Measurements from ENCODE around the gene COA1.
"Not testable (repeated sequence)": the region's sequence is repeated elsewhere in the genome, so short reads cannot be mapped to it uniquely, and the experiment has no call there.

The COA1 gene, protein sequence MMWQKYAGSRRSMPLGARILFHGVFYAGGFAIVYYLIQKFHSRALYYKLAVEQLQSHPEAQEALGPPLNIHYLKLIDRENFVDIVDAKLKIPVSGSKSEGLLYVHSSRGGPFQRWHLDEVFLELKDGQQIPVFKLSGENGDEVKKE

GRCh38 chr7:43729214-43729923 is at the start of gene COA1:
Gene COA1, minus strand, starts transcription at chr7:43729523. Its CDS starts 80,909 bp downstream, at chr7:43648614.
- DNase-seq = peak; percentile 72 to 87

DNA sequence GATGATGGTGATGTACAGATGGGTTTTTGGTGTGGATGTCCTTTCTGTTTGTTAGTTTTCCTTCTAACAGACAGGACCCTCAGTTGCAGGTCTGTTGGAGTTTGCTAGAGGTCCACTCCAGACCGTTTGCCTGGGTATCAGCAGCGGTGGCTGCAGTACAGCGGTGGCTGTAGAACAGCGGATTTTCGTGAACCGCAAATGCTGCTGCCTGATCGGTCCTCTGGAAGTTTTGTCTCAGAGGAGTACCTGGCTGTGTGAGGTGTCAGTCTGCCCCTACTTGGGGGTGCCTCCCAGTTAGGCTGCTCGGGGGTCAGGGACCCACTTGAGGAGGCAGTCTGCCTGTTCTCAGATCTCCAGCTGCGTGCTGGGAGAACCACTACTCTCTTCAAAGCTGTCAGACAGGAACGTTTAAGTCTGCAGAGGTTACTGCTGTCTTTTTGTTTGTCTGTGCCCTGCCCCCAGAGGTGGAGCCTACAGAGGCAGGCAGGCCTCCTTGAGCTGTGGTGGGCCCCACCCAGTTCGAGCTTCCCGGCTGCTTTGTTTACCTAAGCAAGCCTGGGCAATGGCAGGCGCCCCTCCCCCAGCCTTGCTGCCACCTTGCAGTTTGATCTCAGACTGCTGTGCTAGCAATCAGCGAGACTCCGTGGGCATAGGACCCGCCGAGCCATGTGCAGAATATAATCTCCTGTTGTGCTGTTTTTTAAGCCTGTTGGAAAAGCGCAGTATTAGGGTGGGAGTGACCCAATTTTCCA is 49.1 kb upstream of the COA1 start:
- DNase-seq = not testable (repeated sequence)

DNA sequence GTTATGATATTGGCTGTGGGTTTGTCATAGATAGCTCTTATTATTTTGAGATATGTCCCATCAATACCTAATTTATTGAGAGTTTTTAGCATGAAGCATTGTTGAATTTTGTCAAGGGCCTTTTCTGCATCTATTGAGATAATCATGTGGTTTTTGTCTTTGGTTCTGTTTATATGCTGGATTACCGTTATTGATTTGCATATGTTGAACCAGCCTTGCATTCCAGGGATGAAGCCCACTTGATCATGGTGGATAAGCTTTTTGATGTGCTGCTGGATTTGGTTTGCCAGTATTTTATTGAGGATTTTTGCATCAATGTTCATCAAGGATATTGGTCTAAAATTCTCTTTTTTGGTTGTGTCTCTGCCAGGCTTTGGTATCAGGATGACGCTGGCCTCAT is 45.9 kb upstream of the COA1 start:
- not testable (repeated sequence) for DNase-seq

GRCh38 chr7:43773268-43773667 is 43.9 kb upstream of the COA1 start:
- not testable (repeated sequence) for DNase-seq

- no peak for DNase-seq
Observed at GRCh38 chr7:43771573-43771972, 42.2 kb upstream of the COA1 start.

GRCh38 chr7:43771128-43771527 is 41.8 kb upstream of the COA1 start:
- no peak for DNase-seq

GRCh38 chr7:43769791-43770465 is 40.6 kb upstream of the COA1 start:
- DNase-seq = no peak

DNA sequence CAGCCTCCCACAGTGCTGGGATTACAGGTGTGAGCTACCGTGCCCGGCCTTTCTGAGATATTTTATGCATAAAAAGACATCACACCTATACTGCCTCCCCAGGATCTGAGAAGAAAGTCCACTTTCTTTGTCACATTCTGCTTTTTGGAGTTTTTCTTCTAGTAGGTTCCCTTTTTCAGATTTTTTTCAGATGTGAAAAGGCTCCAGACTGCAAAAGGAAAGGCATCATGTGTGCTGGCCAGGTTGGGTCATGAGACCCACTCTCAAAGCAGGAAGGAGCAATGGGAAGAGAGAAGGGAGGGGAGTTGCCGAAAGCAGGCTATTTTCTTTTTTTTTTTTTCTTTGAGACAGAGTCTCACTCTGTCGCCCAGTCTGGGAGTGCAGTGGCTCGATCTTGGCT is 40.0 kb upstream of the COA1 start:
- no peak for DNase-seq

GRCh38 chr7:43768887-43769272 is 39.6 kb upstream of the COA1 start:
- DNase-seq = no peak

DNA sequence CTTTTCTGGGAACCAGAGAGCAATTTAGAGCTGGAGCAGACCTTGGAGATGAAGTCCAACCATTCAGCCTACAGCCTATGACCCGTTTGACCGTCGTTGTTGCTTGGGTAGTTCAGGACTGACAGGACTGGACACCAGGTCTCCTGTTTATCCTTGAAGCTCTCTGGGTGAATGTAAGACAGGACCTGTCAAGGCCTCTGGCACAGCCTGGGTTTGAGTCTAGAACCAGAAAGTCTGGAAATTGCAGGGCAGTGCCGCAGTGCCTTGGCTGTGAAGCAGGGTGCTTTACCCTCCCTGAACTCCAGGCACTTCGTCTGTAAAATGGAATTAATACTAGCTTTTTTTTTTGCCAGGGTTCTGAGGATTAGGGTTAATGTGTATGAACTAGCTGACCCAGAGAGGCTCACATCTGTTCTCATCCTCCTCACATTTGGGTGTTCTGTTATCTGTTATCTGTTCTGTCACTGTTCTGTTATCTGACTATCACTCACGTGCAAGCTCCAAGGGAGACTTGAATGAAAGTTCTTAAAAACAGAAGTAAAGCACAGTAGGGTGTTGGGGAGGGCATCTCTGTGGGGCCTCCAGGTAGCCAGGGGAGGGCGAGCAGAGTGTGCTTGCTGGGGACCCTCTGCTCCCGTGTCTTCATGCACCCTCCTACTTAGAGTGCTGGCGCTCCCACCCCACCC is 39.0 kb upstream of the COA1 start:
- no peak for DNase-seq

DNA sequence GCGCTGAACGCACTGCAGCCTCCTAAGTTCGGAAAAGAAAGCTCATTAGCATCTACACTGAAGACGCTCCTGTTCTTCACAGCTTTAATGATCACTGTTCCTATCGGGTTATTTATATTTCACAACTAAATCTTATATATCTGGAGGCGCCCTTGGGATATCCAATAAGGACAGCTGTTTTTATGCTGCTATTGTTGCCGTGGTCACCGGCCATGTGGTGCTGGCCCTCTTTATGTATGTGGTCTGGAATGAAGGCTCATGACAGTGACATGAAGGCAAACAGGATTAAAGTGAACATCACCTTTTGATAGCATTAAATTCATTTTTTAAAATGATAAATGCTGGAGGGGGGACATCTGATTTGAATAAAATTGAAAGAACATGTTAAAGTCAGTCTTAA is 38.0 kb upstream of the COA1 start:
- no peak for DNase-seq

DNA sequence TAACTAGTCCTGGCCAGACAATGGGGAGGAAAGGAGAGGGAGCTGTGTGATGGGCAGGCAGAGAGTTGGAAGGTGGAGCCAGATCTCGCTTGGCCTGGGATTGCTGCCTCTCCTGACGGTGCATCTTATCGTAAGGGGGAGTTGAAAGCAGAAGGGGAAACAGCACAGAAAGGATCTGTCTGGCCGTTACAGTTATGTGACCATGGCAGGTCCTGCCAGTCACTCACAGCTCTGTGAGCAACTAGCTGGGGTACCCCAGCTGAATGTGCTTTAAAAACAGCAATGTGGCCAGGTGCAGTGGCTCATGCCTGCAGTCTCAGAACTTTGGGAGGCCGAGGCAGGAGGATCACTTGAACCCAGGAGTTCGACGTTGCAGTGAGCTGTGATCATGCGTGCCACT is 37.2 kb upstream of the COA1 start:
- no peak for DNase-seq

DNA sequence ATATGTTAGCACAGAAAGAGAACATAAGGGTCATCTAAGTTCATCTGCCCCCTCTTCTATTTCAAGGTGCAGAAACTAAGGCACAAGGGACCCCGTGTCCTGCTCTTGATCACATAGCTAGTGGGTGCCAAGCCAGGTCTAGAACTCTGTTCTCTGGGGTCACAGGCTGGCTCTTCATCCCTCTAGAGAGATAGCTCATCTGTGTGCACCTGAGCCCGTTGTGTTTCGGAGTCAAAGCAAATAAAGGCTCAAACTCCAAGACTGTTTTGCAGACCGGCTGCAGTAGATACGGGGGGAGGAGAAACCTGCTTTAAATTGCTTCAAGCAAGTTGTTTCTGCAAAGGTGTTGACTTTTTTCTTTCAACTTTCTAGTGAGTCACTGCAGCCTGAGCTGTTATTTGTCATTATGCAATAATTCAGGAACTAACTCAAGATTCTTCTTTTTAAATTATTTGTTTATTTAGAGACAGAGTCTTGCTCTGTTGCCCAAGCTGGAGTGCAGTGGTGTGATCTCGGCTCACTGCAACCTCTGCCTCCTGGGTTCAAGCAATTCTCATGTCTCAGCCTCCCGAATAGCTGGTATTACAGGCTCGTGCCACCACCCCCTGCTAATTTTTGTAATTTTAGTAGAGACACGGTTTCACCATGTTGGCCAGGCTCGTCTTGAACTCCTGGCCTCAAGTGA is 35.6 kb upstream of the COA1 start:
- no peak for DNase-seq

- no peak for DNase-seq
Observed at GRCh38 chr7:43764039-43764761, 34.9 kb upstream of the COA1 start.

GRCh38 chr7:43763183-43763582 is 33.9 kb upstream of the COA1 start:
- no peak for DNase-seq

- no peak for DNase-seq
Observed at GRCh38 chr7:43761938-43762692, 32.8 kb upstream of the COA1 start.

- no peak for DNase-seq
Observed at GRCh38 chr7:43761382-43761781, 32.1 kb upstream of the COA1 start.

DNA sequence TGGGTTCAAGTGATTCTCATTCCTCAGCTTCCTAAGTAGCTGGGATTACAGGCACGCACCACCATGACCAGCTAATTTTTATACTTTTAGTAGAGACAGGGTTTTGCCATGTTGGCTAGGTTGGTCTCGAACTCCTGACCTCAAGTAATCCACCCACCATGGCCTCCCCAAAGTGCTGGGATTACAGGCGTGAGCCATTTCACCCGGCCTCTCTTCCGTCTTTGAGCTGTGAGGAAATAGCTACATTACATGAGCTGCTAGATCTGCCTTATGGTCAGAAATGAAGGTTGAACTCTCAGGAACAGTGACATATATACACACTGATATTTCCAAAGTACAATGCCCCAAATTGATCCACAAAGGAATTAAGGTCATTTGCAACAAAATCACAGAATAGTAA is 31.5 kb upstream of the COA1 start:
- no peak for DNase-seq

- DNase-seq = no peak
Observed at GRCh38 chr7:43758822-43759683, 29.7 kb upstream of the COA1 start.

All from SW 1271 (cell line).